ENCODE measurements around the gene CCDC169. TPM values are rescaled to one million over a fixed set of nuclear protein-coding genes. Genes with fewer than 3 reads are reported as not detected.

CCDC169 gene
- total RNA-seq, 1 experiment from 2014 or later = 6.5 TPM

- TF ChIP-seq CTCF (conservative IDR thresholded peaks at IDR 0.05) (peak; percentile 80), EZH2 (IDR thresholded peaks at IDR 0.05; ENCODE audit: low read depth) (no peak)
- Histone ChIP-seq H3K27ac (no peak overlapping the region), H3K4me3 (no peak overlapping the region), H2AFZ (no peak overlapping the region), H3K9me3 (ENCODE audit: insufficient read depth, low read depth) (no peaks in the 10 kb centered on the region; the same call in 1 of the 2 replicates), H3K79me2 (ENCODE audit: low read depth) (no peaks in the 10 kb centered on the region), H4K20me1 (ENCODE audit: insufficient read depth) (no peaks in the 10 kb centered on the region), H3K9me2 (ENCODE audit: insufficient read depth) (no peaks in the 10 kb centered on the region), H3K27me3 (ENCODE audit: insufficient read depth, low read depth) (no peaks in the 10 kb centered on the region), H3K36me3 (ENCODE audit: low read depth) (no peaks in the 10 kb centered on the region), H3K4me2 (no peak overlapping the region), H3K4me1 (replicated peaks; ENCODE audit: insufficient read depth) (no peaks in the 10 kb centered on the region), H3F3A (ENCODE audit: insufficient read depth, low read depth) (no peaks in the 10 kb centered on the region)
- CTCF ChIA-PET = interaction anchor here (0.5 to 0.6 kb wide), 2 partner anchors 15 to 568 kb away, joined by 3 read pairs; no protein-coding TSS in a partner anchor
- peak in 1 of 2 experiments; percentile 48 for DNase-seq
- POLR2A ChIA-PET (ENCODE audit: unreplicated experiment) = interaction anchor here (0.7 kb wide), 1 partner anchor 919 kb away, joined by 3 read pairs; no protein-coding TSS in a partner anchor
- intact Hi-C loops (cut with micrococcal nuclease; ENCODE audit: unreplicated experiment) = loop anchor here (1.0 kb wide), 1 partner anchor 297 kb away; no protein-coding TSS in a partner anchor
- no TSS peak for BruUV-seq (replicated peaks)
Observed at GRCh38 chr13:36275190-36276002, 22.2 kb downstream of the CCDC169 start.

GRCh38 chr13:36273431-36273830 is 24.2 kb downstream of the CCDC169 start:
- no TSS peak for BruUV-seq (replicated peaks)
- no peak for DNase-seq
- no peaks in the 10 kb centered on the region for H3F3A ChIP-seq (ENCODE audit: insufficient read depth, low read depth)
- ChIA-PET CTCF (no interaction called here), POLR2A (ENCODE audit: unreplicated experiment) (no interaction called here)
- H3K9me2 ChIP-seq (ENCODE audit: insufficient read depth) = no peaks in the 10 kb centered on the region
- H3K4me3 ChIP-seq = no peak overlapping the region
- no peak overlapping the region for H3K27ac ChIP-seq
- H3K4me1 ChIP-seq (replicated peaks; ENCODE audit: insufficient read depth) = no peaks in the 10 kb centered on the region
- H3K9me3 ChIP-seq (ENCODE audit: insufficient read depth, low read depth) = no peaks in the 10 kb centered on the region; the same call in 1 of the 2 replicates
- no peak overlapping the region for H2AFZ ChIP-seq
- H3K27me3 ChIP-seq (ENCODE audit: insufficient read depth, low read depth) = no peaks in the 10 kb centered on the region
- no peaks in the 10 kb centered on the region for H4K20me1 ChIP-seq (ENCODE audit: insufficient read depth)
- no peak overlapping the region for H3K4me2 ChIP-seq
- no peak for TF ChIP-seq EZH2 (IDR thresholded peaks at IDR 0.05; ENCODE audit: low read depth)
- TF ChIP-seq CTCF (conservative IDR thresholded peaks at IDR 0.05) = no peak
- intact Hi-C loops (cut with micrococcal nuclease; ENCODE audit: unreplicated experiment) = no loop called here
- no peaks in the 10 kb centered on the region for H3K36me3 ChIP-seq (ENCODE audit: low read depth)
- H3K79me2 ChIP-seq (ENCODE audit: low read depth) = no peaks in the 10 kb centered on the region

GRCh38 chr13:36261976-36262375 is 35.6 kb downstream of the CCDC169 start:
- no peak for TF ChIP-seq CTCF (conservative IDR thresholded peaks at IDR 0.05)
- no peak for TF ChIP-seq EZH2 (IDR thresholded peaks at IDR 0.05; ENCODE audit: low read depth)
- H3K79me2 ChIP-seq (ENCODE audit: low read depth) = no peaks in the 10 kb centered on the region
- H3K27ac ChIP-seq = no peak overlapping the region
- CTCF ChIA-PET = no interaction called here
- H3K27me3 ChIP-seq (ENCODE audit: insufficient read depth, low read depth) = no peaks in the 10 kb centered on the region
- POLR2A ChIA-PET (ENCODE audit: unreplicated experiment) = no interaction called here
- no peaks in the 10 kb centered on the region for H3K9me3 ChIP-seq (ENCODE audit: insufficient read depth, low read depth)
- intact Hi-C loops (cut with micrococcal nuclease; ENCODE audit: unreplicated experiment) = no loop called here
- H3K9me2 ChIP-seq (ENCODE audit: insufficient read depth) = no peaks in the 10 kb centered on the region
- no peaks in the 10 kb centered on the region for H3K4me1 ChIP-seq (replicated peaks; ENCODE audit: insufficient read depth)
- H3F3A ChIP-seq (ENCODE audit: insufficient read depth, low read depth) = no peaks in the 10 kb centered on the region
- DNase-seq = no peak
- no peaks in the 10 kb centered on the region for H4K20me1 ChIP-seq (ENCODE audit: insufficient read depth)
- H3K4me3 ChIP-seq = no peak overlapping the region
- no peaks in the 10 kb centered on the region for H3K36me3 ChIP-seq (ENCODE audit: low read depth)
- no TSS peak for BruUV-seq (replicated peaks)
- H3K4me2 ChIP-seq = no peak overlapping the region
- no peak overlapping the region for H2AFZ ChIP-seq

All from PC-9 (cell line).